A549 (cell line): Measurements from ENCODE around the gene OCA2. TPM values are rescaled to one million over a fixed set of nuclear protein-coding genes. Genes with fewer than 3 reads are reported as not detected.

Experiments
- ATAC-seq, 2 experiments: fragments of 200-7000 bp in 1 of 2; fragments of >200 bp in 1 of 2; cut with Nextera tagmentation in 1 of 2; cut with Tn5 transposase in 1 of 2; 3 replicates each; pipeline versions ENCODE4 v1.8.0 to v1.9.1; 2018 to 2020; ENCODE audit warnings: mild to moderate bottlenecking in 1 of 2, moderate library complexity in 1 of 2
- CTCF ChIA-PET: fragments of 300-600 bp; sonication (Branson Sonifier 250); formaldehyde crosslinking; extraction: SDS; loops from one replicate; lab custom pipeline; 2021; ENCODE audit warnings: antibody characterized with exemption, inconsistent platforms; lab: Yijun Ruan, JAX
- POLR2A ChIA-PET: fragments of 350-600 bp; formaldehyde crosslinking; extraction: SDS; loops from one replicate; lab custom pipeline; 2021; ENCODE audit warnings: antibody characterized with exemption, inconsistent platforms; lab: Yijun Ruan, JAX
- DNase-seq, 2 experiments: peaks; one replicate each; pipeline versions ENCODE4 v3.0.0 to v3.0.0-alpha.2; 2011 to 2016; ENCODE audit warnings: low read depth in 1 of 2, low spot score in 1 of 2
- FAIRE-seq: peaks from 2 replicates; lab custom pipeline; 2011; peaks lifted over from hg19 to GRCh38; lab: Jason Lieb, UNC
- H3K27ac ChIP-seq, 2 experiments: fragments of >200 bp; sonication (Bioruptor Twin); formaldehyde crosslinking; 3 replicates each; pipeline ENCODE4 v1.5.1; 2016 to 2017
- H3K4me1 ChIP-seq: fragments of >200 bp; sonication (Bioruptor Twin); formaldehyde crosslinking; 3 replicates; pipeline ENCODE4 v1.6.1; 2016
- H3K4me2 ChIP-seq: fragments of >200 bp; sonication (Bioruptor Twin); formaldehyde crosslinking; 3 replicates; pipeline ENCODE4 v1.6.1; 2016
- H3K4me3 ChIP-seq: fragments of >200 bp; sonication (Bioruptor Twin); formaldehyde crosslinking; 3 replicates; pipeline ENCODE4 v1.5.1; 2016
- H3K9me3 ChIP-seq: fragments of >200 bp; sonication (Bioruptor Twin); formaldehyde crosslinking; 3 replicates; pipeline ENCODE4 v1.6.1; 2016
- BCL3 ChIP-seq: fragments of >200 bp; sonication (Bioruptor Twin); formaldehyde crosslinking; IDR thresholded peaks from 3 replicates; pipeline ENCODE4 v1.6.1; 2016
- BHLHE40 ChIP-seq: IDR thresholded peaks from 2 replicates; pipeline ENCODE4 v1.6.1; 2012; ENCODE audit warnings: low read depth, low read length, inconsistent platforms
- CBX8 ChIP-seq: fragments of 200-600 bp; sonication (generic); IDR thresholded peaks from 2 replicates; pipeline ENCODE4 v1.6.1; 2016
- CHD4 ChIP-seq: fragments of 200-600 bp; sonication (generic); IDR thresholded peaks from 2 replicates; pipeline ENCODE4 v1.6.1; 2016; ENCODE audit warnings: antibody characterized with exemption, mild to moderate bottlenecking, borderline replicate concordance
- CTCF ChIP-seq: fragments of >200 bp; sonication (Bioruptor Twin); formaldehyde crosslinking; IDR thresholded peaks from 3 replicates; pipeline ENCODE4 v1.5.1; 2016
- FOSB ChIP-seq: fragments of 250-450 bp; sonication (Bioruptor Pico); IDR thresholded peaks from 2 replicates; pipeline ENCODE4 v1.5.0; 2020; ENCODE audit warnings: mild to moderate bottlenecking, moderate library complexity
- HES2 ChIP-seq: fragments of >200 bp; sonication (Bioruptor Twin); formaldehyde crosslinking; IDR thresholded peaks from 2 replicates; pipeline ENCODE4 v1.6.1; 2016
- HEYL ChIP-seq: fragments of 250-450 bp; sonication (Bioruptor Pico); IDR thresholded peaks from 2 replicates; pipeline ENCODE4 v1.8.0; 2021; ENCODE audit warnings: mild to moderate bottlenecking, moderate library complexity
- HOXA7 ChIP-seq: fragments of 250-450 bp; sonication (Bioruptor Pico); IDR thresholded peaks from 2 replicates; pipeline ENCODE4 v1.5.0; 2020; ENCODE audit warnings: mild to moderate bottlenecking, moderate library complexity
- HOXB13 ChIP-seq: fragments of 250-450 bp; sonication (Bioruptor Pico); IDR thresholded peaks from 2 replicates; pipeline ENCODE4 v1.5.0; 2020; ENCODE audit warnings: low read depth, mild to moderate bottlenecking, moderate library complexity
- JUNB ChIP-seq: fragments of >200 bp; sonication (Bioruptor Twin); formaldehyde crosslinking; IDR thresholded peaks from 2 replicates; pipeline ENCODE4 v1.6.1; 2016
- KDM1A ChIP-seq: fragments of 200-600 bp; sonication (generic); IDR thresholded peaks from 2 replicates; pipeline ENCODE4 v1.6.1; 2016; ENCODE audit warnings: low read depth, mild to moderate bottlenecking
- MAX ChIP-seq: IDR thresholded peaks from 2 replicates; pipeline ENCODE4 v1.6.1; 2012
- MYC ChIP-seq: IDR thresholded peaks from 2 replicates; pipeline ENCODE4 v1.6.1; 2012; ENCODE audit warnings: mild to moderate bottlenecking, inconsistent platforms, low read length, improper control_type of control experiment, borderline replicate concordance
- NPAS2 ChIP-seq: fragments of 250-450 bp; sonication (Bioruptor Pico); IDR thresholded peaks from 2 replicates; pipeline ENCODE4 v1.8.0; 2022; ENCODE audit warnings: mild to moderate bottlenecking, moderate library complexity, borderline replicate concordance
- NR3C1 ChIP-seq: fragments of >200 bp; sonication (Bioruptor Twin); formaldehyde crosslinking; IDR thresholded peaks from 3 replicates; pipeline ENCODE4 v1.6.1; 2017
- PHF8 ChIP-seq: fragments of 200-600 bp; sonication (generic); IDR thresholded peaks from 2 replicates; pipeline ENCODE4 v1.6.1; 2016; ENCODE audit warnings: low read depth, mild to moderate bottlenecking, antibody characterized with exemption, moderate library complexity, borderline replicate concordance
- RCOR1 ChIP-seq: fragments of 150-350 bp; IDR thresholded peaks from 2 replicates; pipeline ENCODE4 v1.6.1; 2014; ENCODE audit warnings: antibody characterized with exemption, low read length, low read depth
- RFX5 ChIP-seq: fragments of 450-650 bp; IDR thresholded peaks from 2 replicates; pipeline ENCODE4 v1.7.1; 2014; ENCODE audit warnings: antibody characterized with exemption, mild to moderate bottlenecking, moderate library complexity
- RNF2 ChIP-seq: fragments of 200-600 bp; sonication (generic); IDR thresholded peaks from 2 replicates; pipeline ENCODE4 v1.6.1; 2016; ENCODE audit warnings: low read depth, mild to moderate bottlenecking, antibody characterized with exemption, moderate library complexity, borderline replicate concordance
- SREBF2 ChIP-seq: fragments of 450-650 bp; IDR thresholded peaks from 2 replicates; pipeline ENCODE4 v1.6.1; 2014; ENCODE audit warnings: mild to moderate bottlenecking, moderate library complexity
- TFCP2L1 ChIP-seq: fragments of 250-450 bp; sonication (Bioruptor Pico); IDR thresholded peaks from 2 replicates; pipeline ENCODE4 v1.5.0; 2021; ENCODE audit warnings: mild to moderate bottlenecking
- TP53 ChIP-seq: fragments of 250-450 bp; sonication (Bioruptor Pico); IDR thresholded peaks from 2 replicates; pipeline ENCODE4 v1.5.0; 2021; ENCODE audit warnings: mild to moderate bottlenecking, moderate library complexity
- ZNF302 ChIP-seq: fragments of 250-450 bp; sonication (Bioruptor Pico); IDR thresholded peaks from 2 replicates; pipeline ENCODE4 v1.9.0; 2021; ENCODE audit warnings: inconsistent platforms, mild to moderate bottlenecking, moderate library complexity
- ZSCAN20 ChIP-seq: fragments of 250-450 bp; sonication (Bioruptor Pico); IDR thresholded peaks from 2 replicates; pipeline ENCODE4 v1.8.0; 2022; ENCODE audit warnings: mild to moderate bottlenecking, moderate library complexity
- WGBS: methylation state at CpG from one replicate; pipeline ENCODE4 v1.1.6; 2017; ENCODE audit errors: missing lambda C conversion rate; 5-methylcytosine and 5-hydroxymethylcytosine counted together
- polyA plus RNA-seq, 4 experiments: library from polyadenylated mRNA; depleted of rRNA in 3 of 4; stranded (reverse); fragments of >200 nt; fragmentation: RNase III in 1 of 4; extraction: RNeasy Plus Mini Kit Qiagen cat#74134 plus additional on column Dnase treatment in 1 of 4; gene quantifications; 2 replicates in 3 of 4; 3 replicates in 1 of 4; pipeline ENCODE4 v1.2.3, GENCODE V29; 2011 to 2017

The OCA2 gene
- polyA plus RNA-seq, 2 of the 4 experiments (the other 2 are of a cell fraction) = 0.17 to 0.25 TPM

- no peak overlapping the region for H3K4me3 ChIP-seq
- ChIA-PET CTCF (no interaction called here), POLR2A (no interaction called here)
- no peak overlapping the region for H3K4me2 ChIP-seq
- no peaks in the 10 kb centered on the region; the same call in 2 of the 3 replicates for H3K9me3 ChIP-seq
- H3K27ac ChIP-seq = no peak overlapping the region
- no peak for FAIRE-seq
- TF ChIP-seq TFCP2L1 (CRISPR knock-in tag) (no peak), RNF2 (no peak), CBX8 (no peak), MYC (no peak), KDM1A (no peak), CTCF (no peak), RCOR1 (no peak), CHD4 (no peak), FOSB (CRISPR knock-in tag) (no peak), JUNB (no peak), RFX5 (no peak), MAX (no peak), HOXA7 (no peak)
- whole genome bisulfite sequencing = 35% methylated on average over 6 of the region's 6 CpGs
- DNase-seq = no peak
- H3K4me1 ChIP-seq = no peaks in the 10 kb centered on the region
- ATAC-seq = no peak
Measured at GRCh38 chr15:27863000-27863399, 236.1 kb downstream of the OCA2 start.

- H3K4me3 ChIP-seq = no peak overlapping the region
- TF ChIP-seq HEYL (no peak), ZNF302 (CRISPR knock-in tag) (no peak), NR3C1 (no peak), RNF2 (no peak), ZSCAN20 (CRISPR knock-in tag) (no peak), BHLHE40 (no peak)
- ChIA-PET CTCF (no interaction called here), POLR2A (no interaction called here)
- WGBS = 12% methylated on average over 8 of the region's 8 CpGs
- DNase-seq (no peak), ATAC-seq (no peak), FAIRE-seq (no peak)
- no peaks in the 10 kb centered on the region for H3K4me1 ChIP-seq
- H3K4me2 ChIP-seq = no peak overlapping the region
- no peak overlapping the region for H3K27ac ChIP-seq
- H3K9me3 ChIP-seq = no peaks in the 10 kb centered on the region; the same call in 2 of the 3 replicates
Measured at GRCh38 chr15:27861171-27861570, 237.9 kb downstream of the OCA2 start.

DNA sequence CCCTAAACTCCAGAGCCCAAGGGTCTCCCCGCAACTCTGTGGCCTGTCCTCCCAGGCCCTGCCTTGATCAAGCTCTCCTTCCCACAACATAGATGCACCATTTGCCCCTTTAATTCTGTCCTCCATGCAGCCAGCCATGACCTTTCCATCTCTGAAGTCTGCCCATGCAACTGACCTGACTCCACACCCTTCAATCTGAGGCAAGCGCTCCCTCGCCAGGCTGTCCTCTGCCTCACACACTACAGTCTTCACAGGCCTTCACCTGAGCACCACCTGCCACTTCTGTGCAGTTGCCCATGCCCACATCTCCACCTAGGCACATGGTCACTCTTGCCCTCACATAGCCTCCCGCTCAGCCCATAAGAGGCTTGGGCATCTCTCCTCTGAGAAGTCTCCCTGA lies 244.0 kb downstream of the OCA2 start:
- H3K4me2 ChIP-seq = no peak overlapping the region
- TF ChIP-seq NPAS2 (CRISPR knock-in tag) (no peak), HES2 (no peak), SREBF2 (no peak), HEYL (no peak), TP53 (CRISPR knock-in tag) (no peak), JUNB (no peak), NR3C1 (no peak), BCL3 (no peak), RNF2 (no peak), HOXB13 (CRISPR knock-in tag) (no peak), PHF8 (no peak)
- CTCF ChIA-PET = interaction anchor here (1.2 to 2.5 kb wide), 3 partner anchors 11 to 204 kb away, joined by 3 to 7 read pairs (median 3); no protein-coding TSS in a partner anchor
- no peaks in the 10 kb centered on the region for H3K4me1 ChIP-seq
- H3K9me3 ChIP-seq = no peaks in the 10 kb centered on the region
- 56% methylated on average over 4 of the region's 4 CpGs for WGBS
- FAIRE-seq (no peak), ATAC-seq (no peak), DNase-seq (no peak)
- H3K27ac ChIP-seq = no peak overlapping the region
- H3K4me3 ChIP-seq = no peak overlapping the region
- POLR2A ChIA-PET = no interaction called here
